GM21737 (cell line): Measurements from ENCODE around the gene CDR2L.
"Not testable (repeated sequence)": the region's sequence is repeated elsewhere in the genome, so short reads cannot be mapped to it uniquely, and the experiment has no call there.

Source experiments
- ATAC-seq: cut with Tn5 transposase; IDR thresholded peaks from one replicate; pipeline ENCODE4 v1.9.1; 2021; ENCODE audit warnings: mild to moderate bottlenecking, moderate library complexity; ENCODE audit not compliant: unreplicated experiment

CDR2L gene

GRCh38 chr17:74979408-74980146, 7.9 kb upstream of the CDR2L start:
- no peak for ATAC-seq

- ATAC-seq: no peak
Observed at GRCh38 chr17:74981318-74981978, 6.0 kb upstream of the CDR2L start.

- no peak for ATAC-seq
Observed at GRCh38 chr17:74981979-74982662, 5.3 kb upstream of the CDR2L start.

- ATAC-seq: not testable (repeated sequence)
Observed at GRCh38 chr17:74982663-74983313, 4.6 kb upstream of the CDR2L start.

GRCh38 chr17:74986206-74986576, 1.2 kb upstream of the CDR2L start:
- no peak for ATAC-seq

- peak; percentile 27 for ATAC-seq
Observed at GRCh38 chr17:74987909-74988711, 678 bp downstream of the CDR2L start.

GRCh38 chr17:74990581-74991105, 3.2 kb downstream of the CDR2L start:
- ATAC-seq: no peak

- no peak for ATAC-seq
Observed at GRCh38 chr17:74992223-74992622, 4.8 kb downstream of the CDR2L start.

- no peak for ATAC-seq
Observed at GRCh38 chr17:74994440-74994839, 7.0 kb downstream of the CDR2L start.

GRCh38 chr17:74995847-74996246, 8.4 kb downstream of the CDR2L start:
- ATAC-seq: no peak

- no peak for ATAC-seq
Observed at GRCh38 chr17:74998783-74999182, 11.4 kb downstream of the CDR2L start.

- no peak for ATAC-seq
Observed at GRCh38 chr17:74999523-74999922, 12.1 kb downstream of the CDR2L start.

- ATAC-seq: no peak
Observed at GRCh38 chr17:75001915-75002843, 14.7 kb downstream of the CDR2L start.

- ATAC-seq: no peak
Observed at GRCh38 chr17:75003070-75003956, 15.9 kb downstream of the CDR2L start.

GRCh38 chr17:75003957-75004355, 16.5 kb downstream of the CDR2L start:
- ATAC-seq: no peak

- ATAC-seq: no peak
Observed at GRCh38 chr17:75004371-75004770, 16.9 kb downstream of the CDR2L start.

GRCh38 chr17:75005291-75005690, 17.9 kb downstream of the CDR2L start:
- ATAC-seq: no peak

GRCh38 chr17:75006084-75006483, 18.7 kb downstream of the CDR2L start:
- ATAC-seq: not testable (repeated sequence)
